Middle frontal gyrus (tissue), 1 donor: ENCODE results near the gene NPDC1.

Experiments used
- DNase-seq: peaks from one replicate; pipeline ENCODE4 v3.0.0-alpha.2; 2015; ENCODE audit warnings: low spot score; ENCODE audit errors: extremely low spot score

NPDC1 gene

DNA sequence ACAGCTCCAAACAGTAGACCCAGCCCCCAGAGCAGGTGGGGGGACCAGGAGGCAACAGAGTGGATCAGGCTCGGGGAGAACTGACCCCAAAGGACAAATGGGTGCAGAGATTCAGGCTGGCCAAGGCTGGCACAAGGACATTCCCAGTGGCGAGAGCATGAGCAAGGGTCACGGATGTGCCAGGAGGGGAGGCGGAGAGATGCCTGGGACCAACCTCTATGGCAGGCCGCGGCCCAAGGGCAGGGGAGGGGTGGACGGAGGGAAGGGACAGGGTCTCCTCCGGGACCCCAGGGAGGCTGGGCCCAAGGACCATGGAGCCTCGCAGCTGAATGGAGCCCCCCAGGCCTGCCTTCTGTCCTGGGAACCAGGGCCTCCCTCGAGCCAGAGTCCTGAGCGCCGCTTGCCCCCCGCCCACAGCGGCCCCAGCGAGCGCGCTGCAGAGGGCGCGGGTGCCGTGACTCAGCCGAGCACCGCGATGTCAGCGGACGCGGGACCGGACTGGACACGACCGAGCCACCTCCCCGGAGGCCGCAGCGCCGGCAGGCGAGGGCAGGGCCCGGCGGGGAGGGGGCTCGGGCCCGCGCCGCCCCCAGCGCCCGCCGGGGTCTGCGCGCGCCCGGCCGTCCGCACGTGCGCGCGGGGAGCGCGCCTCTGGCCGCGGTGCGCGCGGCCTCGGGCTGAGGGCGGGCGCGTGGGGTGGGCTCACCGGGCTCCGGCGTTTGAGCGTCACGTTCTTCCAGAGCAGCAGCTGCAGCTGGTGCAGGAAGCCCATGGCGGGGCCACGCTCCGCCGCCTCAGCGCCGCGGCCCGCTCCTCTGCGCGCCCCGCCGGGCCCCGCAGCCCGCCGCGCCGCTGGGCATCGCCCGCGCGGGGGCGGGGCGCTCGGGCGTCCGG is 18.4 kb downstream of the NPDC1 start, which contains the start of gene ABCA2:
Gene ABCA2, minus strand, starts transcription at position 869 of the 894 bp plus-strand sequence. Its CDS starts 97 bp downstream, at position 772.
- DNase-seq = no peak

DNA sequence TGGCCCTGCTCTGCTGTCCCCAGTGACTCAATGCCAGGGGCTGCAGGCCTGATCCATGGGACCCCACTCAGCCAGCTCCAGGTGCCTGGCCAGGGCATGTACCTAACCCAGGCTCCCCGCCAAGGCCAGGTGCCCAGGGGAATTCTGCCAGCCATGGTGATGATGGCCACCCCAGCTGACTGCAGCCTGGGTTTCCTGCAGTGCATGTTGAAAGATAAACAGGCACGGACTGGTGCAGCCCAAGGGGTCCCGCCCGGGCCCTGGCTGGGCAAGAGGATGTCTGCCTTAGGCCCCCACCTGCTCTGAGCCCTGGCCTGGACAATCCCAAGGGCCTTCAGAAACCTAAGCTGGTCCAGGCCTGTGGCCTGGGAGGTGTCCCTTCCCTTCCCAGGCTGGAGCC is 19.1 kb downstream of the NPDC1 start:
- no peak for DNase-seq

DNA sequence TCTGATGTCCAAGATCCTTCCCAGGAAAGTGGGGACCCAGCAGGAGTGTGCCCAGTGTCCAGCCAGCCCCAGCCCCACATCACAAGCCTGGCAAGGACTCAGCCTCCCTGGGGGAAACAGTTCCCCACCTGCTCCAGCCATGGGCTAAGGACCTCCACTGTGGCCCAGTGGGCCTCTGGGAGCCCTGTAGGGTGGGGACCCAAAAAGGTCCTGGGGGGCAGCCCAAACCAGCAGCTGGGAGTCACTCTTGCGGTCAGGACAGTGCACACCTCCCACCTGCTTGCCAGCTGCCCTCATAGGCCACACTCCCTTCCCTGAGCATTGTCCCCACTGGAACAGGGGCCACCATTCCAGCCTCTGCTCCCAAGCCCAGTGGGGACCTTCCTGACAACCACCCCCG is 19.6 kb downstream of the NPDC1 start:
- no peak for DNase-seq

GRCh38 chr9:137025517-137025966 is 20.4 kb downstream of the NPDC1 start:
- peak; percentile 88 for DNase-seq

- DNase-seq = no peak
Observed at GRCh38 chr9:137023583-137023991, 22.4 kb downstream of the NPDC1 start.

GRCh38 chr9:137023157-137023556 is 22.8 kb downstream of the NPDC1 start:
- DNase-seq = no peak

- no peak for DNase-seq
Observed at GRCh38 chr9:137022662-137023008, 23.3 kb downstream of the NPDC1 start.

- peak; percentile 60 for DNase-seq
Observed at GRCh38 chr9:137021979-137022661, 23.9 kb downstream of the NPDC1 start.

DNA sequence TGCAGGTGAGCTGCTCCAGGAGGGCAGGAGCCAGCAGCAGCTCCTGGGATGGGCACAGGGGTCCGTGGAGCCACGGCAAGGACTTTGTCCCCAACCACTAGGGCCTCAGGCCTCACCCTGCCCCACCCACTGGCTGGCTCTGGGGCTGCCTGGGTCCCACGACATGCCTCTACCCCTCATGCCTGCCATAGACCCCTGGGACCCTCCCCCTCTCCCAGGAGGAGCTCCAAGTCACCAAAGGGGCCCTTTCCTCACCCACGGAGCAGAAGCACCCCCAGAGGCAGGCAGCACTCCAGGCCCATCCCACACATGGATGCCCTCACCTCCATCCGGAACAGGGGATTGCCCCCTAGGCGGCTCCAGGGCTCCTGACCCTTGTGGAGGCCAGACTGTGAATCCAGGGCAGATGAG is 24.4 kb downstream of the NPDC1 start:
- DNase-seq = no peak

DNA sequence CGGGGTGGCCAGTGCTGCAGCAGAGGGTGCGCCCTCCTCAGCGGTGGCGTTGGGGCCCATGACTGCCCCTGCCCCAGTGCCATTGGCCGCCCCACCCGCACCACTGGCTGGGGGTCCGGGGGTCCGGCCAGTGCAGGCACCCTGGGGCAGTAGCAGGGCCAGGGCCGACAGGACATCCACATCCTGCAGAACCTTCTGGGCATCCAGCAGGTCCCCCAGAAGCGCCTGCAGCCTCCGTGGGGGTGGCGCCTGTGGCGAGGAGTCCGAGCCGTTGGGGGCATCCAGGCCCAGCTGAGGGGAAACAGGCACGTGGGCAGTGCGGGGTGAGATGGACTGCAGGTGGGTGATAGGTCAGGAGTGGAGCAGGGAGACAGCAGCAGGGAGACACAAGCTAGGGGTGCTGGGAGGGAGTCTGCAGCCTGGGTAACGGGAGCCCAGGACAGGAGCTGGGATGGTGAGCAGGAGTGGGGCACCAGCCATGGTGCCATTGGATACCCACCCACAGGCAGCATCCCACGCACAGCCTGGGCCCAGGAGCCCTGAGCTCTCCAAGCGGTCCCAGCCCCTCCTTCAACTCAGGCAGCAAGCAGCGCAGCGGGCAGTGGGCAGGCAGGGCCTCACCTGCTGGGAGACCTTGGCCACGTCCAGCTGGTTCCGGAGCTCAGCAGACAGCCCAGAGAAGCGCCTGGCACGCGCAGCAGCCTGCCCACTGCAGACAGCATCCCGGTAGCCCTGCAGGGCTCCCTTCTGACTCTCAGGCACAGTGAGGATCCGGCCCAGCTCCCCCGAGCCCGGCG is 25.0 kb downstream of the NPDC1 start:
- no peak for DNase-seq

GRCh38 chr9:137019891-137020683 is 25.9 kb downstream of the NPDC1 start:
- DNase-seq = no peak

DNA sequence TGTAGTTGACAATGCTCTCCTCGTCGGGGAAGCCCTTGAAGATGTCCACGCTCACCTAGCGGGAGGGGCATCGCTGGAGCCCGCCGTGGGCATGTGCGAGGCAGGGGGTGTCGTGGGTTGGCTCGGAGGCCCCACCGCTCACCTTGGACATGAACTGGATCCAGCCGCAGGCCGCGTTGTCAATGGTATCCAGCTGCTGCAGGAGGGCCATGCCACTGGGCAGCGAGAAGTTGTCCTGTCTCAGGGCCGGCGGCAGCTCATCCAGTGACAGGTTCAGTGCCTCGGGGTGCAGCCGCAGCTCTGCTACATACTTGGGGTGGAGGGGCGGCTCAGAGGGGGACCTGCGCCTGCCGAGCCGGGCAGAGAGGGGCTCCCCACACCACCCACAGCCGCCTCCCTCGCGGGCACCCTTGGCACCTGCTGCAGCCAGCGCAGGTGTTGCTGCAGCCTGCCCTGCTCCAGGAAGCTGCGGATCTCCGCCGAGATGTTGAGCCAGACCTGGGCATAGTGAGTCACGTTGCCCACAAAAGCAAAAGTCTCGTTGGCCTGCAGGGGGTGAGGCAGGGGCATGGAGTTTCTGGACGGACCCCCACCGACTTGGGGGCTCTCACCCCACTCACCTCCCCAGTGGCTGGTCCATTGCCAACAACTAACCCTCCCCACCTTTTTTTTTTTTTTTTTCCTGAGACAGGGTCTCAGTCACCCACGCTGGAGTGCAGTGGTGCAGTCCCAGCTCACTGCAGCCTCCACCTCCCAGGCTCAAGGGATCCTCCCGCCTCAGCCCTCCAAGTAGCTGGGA is 27.0 kb downstream of the NPDC1 start:
- DNase-seq = no peak

- no peak for DNase-seq
Observed at GRCh38 chr9:137017791-137018497, 28.0 kb downstream of the NPDC1 start.

DNA sequence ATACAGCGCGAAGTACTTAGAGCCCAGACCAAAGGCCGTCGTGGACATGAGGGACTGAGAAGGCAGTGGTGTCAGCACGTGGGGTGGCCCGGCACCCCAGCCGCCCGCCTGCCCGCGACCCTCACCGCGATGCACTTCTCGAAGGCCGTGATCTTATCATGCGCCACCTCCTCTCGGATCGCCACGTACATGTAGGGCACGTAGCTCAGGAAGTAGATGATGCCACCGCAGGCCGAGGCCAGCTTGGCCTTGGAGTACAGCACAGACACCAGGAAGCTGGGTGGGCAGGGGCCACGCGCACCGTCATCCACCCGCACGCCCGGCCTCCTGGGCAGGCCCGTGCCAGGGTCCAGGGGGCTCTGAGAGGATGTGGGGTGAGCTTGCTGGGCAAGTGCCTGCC is 28.9 kb downstream of the NPDC1 start:
- DNase-seq = no peak

DNA sequence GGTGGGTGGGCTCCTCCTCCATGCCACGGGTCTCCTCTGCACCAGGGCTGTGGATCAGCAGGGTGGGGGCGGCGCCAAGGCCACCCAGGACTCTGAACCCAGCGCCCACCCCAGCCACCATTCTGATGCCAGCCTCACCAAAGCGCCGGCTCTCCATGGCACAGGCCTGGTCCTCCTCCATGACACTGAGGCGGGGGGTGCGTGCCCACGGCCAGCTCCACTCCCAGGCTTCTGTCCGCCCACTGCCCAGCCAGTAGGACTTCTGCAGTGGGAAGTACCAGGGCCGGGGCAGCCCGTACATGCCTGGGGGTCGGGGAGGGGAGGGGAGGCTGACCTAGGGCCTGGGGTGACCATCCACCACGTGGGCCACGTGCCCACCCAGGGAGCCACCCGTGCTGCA is 29.5 kb downstream of the NPDC1 start:
- DNase-seq = no peak

DNA sequence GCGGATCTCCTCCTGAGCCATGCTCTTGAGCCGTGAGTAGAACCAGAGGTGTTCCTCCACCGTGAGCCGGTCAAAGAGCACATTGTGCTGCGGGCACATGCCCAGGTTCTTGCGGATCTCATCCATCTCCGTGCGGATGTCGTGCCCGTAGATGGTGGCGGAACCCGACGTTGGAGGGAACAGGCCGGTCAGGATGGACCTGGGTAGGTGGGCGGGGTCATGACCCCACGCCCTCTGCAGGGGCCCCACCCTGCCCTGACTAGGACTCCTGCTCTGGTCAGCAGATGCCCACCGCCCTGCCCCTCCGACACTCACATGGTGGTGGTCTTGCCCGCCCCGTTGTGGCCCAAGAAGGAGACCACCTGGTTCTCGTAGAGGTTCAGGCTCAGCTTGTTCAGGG is 30.0 kb downstream of the NPDC1 start:
- DNase-seq = no peak

GRCh38 chr9:137015540-137015930 is 30.4 kb downstream of the NPDC1 start:
- no peak for DNase-seq

DNA sequence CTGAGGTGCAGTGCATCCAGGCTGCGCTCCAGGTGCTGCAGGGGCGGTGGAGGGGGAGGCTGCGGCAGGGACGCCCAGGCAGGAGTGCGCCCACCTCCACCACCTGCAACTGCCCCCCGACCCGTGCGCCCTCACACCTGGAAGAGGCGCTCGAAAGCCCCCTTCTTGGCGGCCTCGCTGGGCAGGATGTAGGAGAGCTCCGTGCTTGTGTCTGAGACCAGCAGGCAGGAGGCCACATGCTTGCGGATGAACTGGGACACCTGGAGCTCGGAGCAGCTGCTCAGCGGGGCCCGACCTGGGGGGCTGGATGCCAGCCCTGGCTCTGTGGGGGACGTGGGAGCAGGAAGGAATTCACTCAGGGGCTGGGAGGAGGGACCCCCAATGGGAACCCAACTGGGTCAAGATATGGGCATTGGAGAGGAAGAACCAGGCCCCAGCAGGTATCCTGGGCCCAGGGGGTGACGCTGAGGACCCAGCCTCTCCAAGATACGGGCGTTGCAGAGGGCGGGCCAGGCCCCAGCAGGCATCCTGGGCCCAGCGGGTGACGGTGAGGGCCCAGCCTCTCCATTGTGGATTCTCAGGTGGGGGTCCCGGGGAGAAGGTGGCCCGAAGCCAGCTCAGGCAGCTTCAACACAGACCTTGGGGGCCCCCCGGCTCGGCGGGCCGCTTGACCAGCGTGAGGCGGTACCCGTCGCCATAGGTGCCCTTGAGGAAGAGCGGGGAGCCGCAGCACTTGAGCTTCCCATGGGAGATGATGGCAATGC is 31.0 kb downstream of the NPDC1 start:
- no peak for DNase-seq

DNA sequence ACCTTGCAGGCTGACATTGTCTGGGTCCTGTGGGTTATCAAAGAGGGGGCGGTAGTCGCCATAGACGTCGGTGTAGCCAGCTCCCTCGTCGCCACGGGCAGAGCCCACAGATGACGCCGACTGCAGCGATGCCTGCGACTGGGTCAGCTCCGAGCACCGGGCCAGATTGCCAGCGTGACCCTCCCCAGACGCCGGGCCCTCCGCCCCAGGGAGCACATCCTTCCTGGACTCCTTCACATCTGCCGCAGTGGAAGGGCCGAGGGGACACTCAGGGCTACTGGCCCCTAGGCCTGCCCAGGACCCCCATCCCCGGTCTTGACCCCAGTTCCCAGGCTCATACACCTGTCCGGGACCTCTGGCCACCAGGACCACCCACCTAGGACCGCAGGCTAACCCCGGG is 31.8 kb downstream of the NPDC1 start:
- no peak for DNase-seq
